HEK293 (cell line): ENCODE data around the gene TRMT112.

Source experiments
- CTCF ChIA-PET: fragments of 350-600 bp; formaldehyde crosslinking; extraction: SDS; loops from one replicate; lab custom pipeline; 2021; ENCODE audit warnings: antibody characterized with exemption; lab: Yijun Ruan, JAX
- POLR2A ChIA-PET: fragments of 300-600 bp; formaldehyde crosslinking; extraction: SDS; loops from one replicate; lab custom pipeline; 2020; ENCODE audit warnings: antibody characterized with exemption, inconsistent platforms; lab: Yijun Ruan, JAX
- H3K27ac ChIP-seq: fragments of 200-500 bp; sonication (Bioruptor generic); 2 replicates; pipeline ENCODE4 v1.5.1; 2014; ENCODE audit warnings: low read depth, low read length, control low read depth, inconsistent platforms; ENCODE audit errors: extremely low read depth
- H3K36me3 ChIP-seq, 2 experiments: fragments of 200-500 bp in 1 of 2; sonication (Bioruptor generic) in 1 of 2; 1 replicate in 1 of 2; 2 replicates in 1 of 2; pipeline ENCODE4 v1.5.1; 2014 to 2017; ENCODE audit warnings: inconsistent platforms in 2 of 2, low read length in 2 of 2; ENCODE audit not compliant: control insufficient read depth in 2 of 2, insufficient read depth in 1 of 2
- H3K4me1 ChIP-seq: fragments of 200-500 bp; sonication (Bioruptor generic); 2 replicates; pipeline ENCODE4 v1.5.1; 2014; ENCODE audit warnings: mild to moderate bottlenecking, low read length, inconsistent platforms; ENCODE audit not compliant: control insufficient read depth, insufficient read depth
- H3K4me3 ChIP-seq: 2 replicates; pipeline ENCODE4 v1.5.1; 2011; ENCODE audit warnings: low read depth, mild to moderate bottlenecking, control low read depth, low read length, moderate library complexity
- H3K9me3 ChIP-seq: fragments of 200-500 bp; sonication (Bioruptor generic); 2 replicates; pipeline ENCODE4 v1.5.1; 2014; ENCODE audit warnings: low read depth, low read length, inconsistent platforms; ENCODE audit not compliant: control insufficient read depth, insufficient read depth
- BCL11A ChIP-seq: fragments of 450-650 bp; formaldehyde crosslinking; IDR thresholded peaks from 2 replicates; pipeline ENCODE4 v1.5.1; 2016; ENCODE audit warnings: low read depth, missing biosample characterization, missing genetic modification characterization
- GLIS2 ChIP-seq: fragments of 450-650 bp; formaldehyde crosslinking; IDR thresholded peaks from 2 replicates; pipeline ENCODE4 v1.5.1; 2016; ENCODE audit warnings: missing biosample characterization, missing genetic modification characterization
- HOXA7 ChIP-seq: sonication (generic); formaldehyde crosslinking; IDR thresholded peaks from 2 replicates; pipeline ENCODE4 v1.8.1; 2022; ENCODE audit warnings: missing genetic modification reagents, borderline replicate concordance
- IKZF3 ChIP-seq: fragments of 450-650 bp; IDR thresholded peaks from 2 replicates; pipeline ENCODE4 v1.5.0; 2018; ENCODE audit warnings: missing biosample characterization, mild to moderate bottlenecking, missing genetic modification characterization, moderate library complexity
- SETDB1 ChIP-seq: IDR thresholded peaks from one replicate; pipeline ENCODE4 v1.6.1; 2017; ENCODE audit warnings: mild to moderate bottlenecking, low read length, moderate library complexity, mixed read lengths; ENCODE audit not compliant: insufficient read length
- ZBTB17 ChIP-seq: fragments of 450-650 bp; formaldehyde crosslinking; IDR thresholded peaks from 2 replicates; pipeline ENCODE4 v1.5.1; 2016; ENCODE audit warnings: missing biosample characterization, missing genetic modification characterization
- ZFP37 ChIP-seq: fragments of 450-650 bp; formaldehyde crosslinking; IDR thresholded peaks from 2 replicates; pipeline ENCODE4 v1.5.1; 2016; ENCODE audit warnings: missing biosample characterization, missing genetic modification characterization
- ZIC2 ChIP-seq: fragments of 450-650 bp; formaldehyde crosslinking; IDR thresholded peaks from 2 replicates; pipeline ENCODE4 v1.5.1; 2016; ENCODE audit warnings: missing biosample characterization, missing genetic modification characterization
- ZNF114 ChIP-seq: fragments of 450-650 bp; formaldehyde crosslinking; IDR thresholded peaks from 2 replicates; pipeline ENCODE4 v1.5.0; 2017; ENCODE audit warnings: missing biosample characterization, missing genetic modification characterization
- ZNF248 ChIP-seq: fragments of 450-650 bp; formaldehyde crosslinking; IDR thresholded peaks from 2 replicates; pipeline ENCODE4 v1.5.1; 2017; ENCODE audit warnings: missing biosample characterization, missing genetic modification characterization
- ZNF292 ChIP-seq: fragments of 450-650 bp; formaldehyde crosslinking; IDR thresholded peaks from 2 replicates; pipeline ENCODE4 v1.5.1; 2016; ENCODE audit warnings: low read depth, missing biosample characterization, missing genetic modification characterization, borderline replicate concordance
- ZNF560 ChIP-seq: fragments of 450-650 bp; formaldehyde crosslinking; IDR thresholded peaks from 2 replicates; pipeline ENCODE4 v1.5.1; 2017; ENCODE audit warnings: missing biosample characterization, missing genetic modification characterization, borderline replicate concordance
- ZNF654 ChIP-seq: fragments of 450-650 bp; formaldehyde crosslinking; IDR thresholded peaks from 2 replicates; pipeline ENCODE4 v1.5.1; 2016; ENCODE audit warnings: low read depth, missing biosample characterization, missing genetic modification characterization
- ZNF677 ChIP-seq: fragments of 450-650 bp; IDR thresholded peaks from 2 replicates; pipeline ENCODE4 v1.5.0; 2018; ENCODE audit warnings: missing biosample characterization, mild to moderate bottlenecking, missing genetic modification characterization, moderate library complexity
- ZSCAN16 ChIP-seq: fragments of 450-650 bp; formaldehyde crosslinking; IDR thresholded peaks from 2 replicates; pipeline ENCODE4 v1.5.1; 2016; ENCODE audit warnings: missing biosample characterization, missing genetic modification characterization
- TF ChIP-seq, protein P1 (sequence below): fragments of 450-650 bp; formaldehyde crosslinking; IDR thresholded peaks from 2 replicates; pipeline ENCODE4 v1.5.1; 2016; ENCODE audit warnings: missing biosample characterization, missing genetic modification characterization
- TF ChIP-seq, protein P2 (sequence below): fragments of 450-650 bp; formaldehyde crosslinking; IDR thresholded peaks from 2 replicates; pipeline ENCODE4 v1.5.1; 2016; ENCODE audit warnings: missing biosample characterization, missing genetic modification characterization
- TF ChIP-seq, protein P3 (sequence below): fragments of 450-650 bp; formaldehyde crosslinking; conservative IDR thresholded peaks from 2 replicates; pipeline ENCODE4 v1.5.1; 2016; ENCODE audit warnings: low read depth, missing biosample characterization, missing genetic modification characterization

The TRMT112 gene

DNA sequence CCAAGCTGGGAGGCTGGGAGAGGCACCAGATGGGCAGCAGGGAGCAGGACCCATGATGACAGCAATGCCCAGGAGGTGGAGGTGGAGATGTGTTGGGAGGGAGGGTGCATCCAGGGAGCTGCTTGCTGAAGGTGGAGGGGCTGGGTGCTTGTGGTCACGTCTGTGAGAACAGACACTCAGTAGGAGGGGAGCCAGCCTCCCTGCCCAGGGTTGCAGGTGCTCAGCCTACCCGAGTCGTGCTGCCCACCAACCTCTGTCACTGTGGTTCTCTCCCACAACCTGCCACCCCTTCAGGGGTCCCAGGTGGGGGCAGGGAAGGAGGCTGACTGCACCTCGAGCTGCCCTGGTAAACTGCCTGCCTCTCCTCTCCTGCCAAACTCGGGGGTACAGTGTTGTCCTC is 6.0 kb upstream of the TRMT112 start:
- no peak overlapping the region for H3K4me3 ChIP-seq
- no peaks in the 10 kb centered on the region for H3K9me3 ChIP-seq
- H3K36me3 ChIP-seq = peaks cover 0 to 38% of the 10 kb centered on the region in 2 experiments; a peak in 1 of 3 replicates
- CTCF ChIA-PET = interaction anchor here (0.6 to 2.9 kb wide), 6 partner anchors 8 to 31 kb away, joined by 3 to 10 read pairs (median 6); no protein-coding TSS in a partner anchor
- H3K27ac ChIP-seq = no peak overlapping the region
- TF ChIP-seq ZNF248 (tag by site-specific recombination) = no peak
- no peak for TF ChIP-seq ZSCAN16 (tag by site-specific recombination)
- TF ChIP-seq ZNF114 = no peak
- TF ChIP-seq, protein P1, sequence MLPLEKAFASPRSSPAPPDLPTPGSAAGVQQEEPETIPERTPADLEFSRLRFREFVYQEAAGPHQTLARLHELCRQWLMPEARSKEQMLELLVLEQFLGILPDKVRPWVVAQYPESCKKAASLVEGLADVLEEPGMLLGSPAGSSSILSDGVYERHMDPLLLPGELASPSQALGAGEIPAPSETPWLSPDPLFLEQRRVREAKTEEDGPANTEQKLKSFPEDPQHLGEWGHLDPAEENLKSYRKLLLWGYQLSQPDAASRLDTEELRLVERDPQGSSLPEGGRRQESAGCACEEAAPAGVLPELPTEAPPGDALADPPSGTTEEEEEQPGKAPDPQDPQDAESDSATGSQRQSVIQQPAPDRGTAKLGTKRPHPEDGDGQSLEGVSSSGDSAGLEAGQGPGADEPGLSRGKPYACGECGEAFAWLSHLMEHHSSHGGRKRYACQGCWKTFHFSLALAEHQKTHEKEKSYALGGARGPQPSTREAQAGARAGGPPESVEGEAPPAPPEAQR (tag by site-specific recombination) = no peak
- TF ChIP-seq, protein P2, sequence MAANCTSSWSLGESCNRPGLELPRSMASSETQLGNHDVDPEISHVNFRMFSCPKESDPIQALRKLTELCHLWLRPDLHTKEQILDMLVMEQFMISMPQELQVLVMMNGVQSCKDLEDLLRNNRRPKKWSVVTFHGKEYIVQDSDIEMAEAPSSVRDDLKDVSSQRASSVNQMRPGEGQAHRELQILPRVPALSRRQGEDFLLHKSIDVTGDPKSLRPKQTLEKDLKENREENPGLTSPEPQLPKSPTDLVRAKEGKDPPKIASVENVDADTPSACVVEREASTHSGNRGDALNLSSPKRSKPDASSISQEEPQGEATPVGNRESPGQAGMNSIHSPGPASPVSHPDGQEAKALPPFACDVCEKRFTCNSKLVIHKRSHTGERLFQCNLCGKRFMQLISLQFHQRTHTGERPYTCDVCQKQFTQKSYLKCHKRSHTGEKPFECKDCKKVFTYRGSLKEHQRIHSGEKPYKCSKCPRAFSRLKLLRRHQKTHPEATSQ = no peak
- no peak for TF ChIP-seq ZNF677 (tag by site-specific recombination)
- TF ChIP-seq SETDB1 = no peak
- TF ChIP-seq ZNF560 = no peak
- no peak for TF ChIP-seq ZFP37 (tag by site-specific recombination)
- TF ChIP-seq, all 188 proteins: peak for 0
- POLR2A ChIA-PET = interaction anchor here (0.8 to 1.2 kb wide), 2 partner anchors 19 to 53 kb away, joined by 4 to 5 read pairs; no protein-coding TSS in a partner anchor
- no peaks in the 10 kb centered on the region for H3K4me1 ChIP-seq

DNA sequence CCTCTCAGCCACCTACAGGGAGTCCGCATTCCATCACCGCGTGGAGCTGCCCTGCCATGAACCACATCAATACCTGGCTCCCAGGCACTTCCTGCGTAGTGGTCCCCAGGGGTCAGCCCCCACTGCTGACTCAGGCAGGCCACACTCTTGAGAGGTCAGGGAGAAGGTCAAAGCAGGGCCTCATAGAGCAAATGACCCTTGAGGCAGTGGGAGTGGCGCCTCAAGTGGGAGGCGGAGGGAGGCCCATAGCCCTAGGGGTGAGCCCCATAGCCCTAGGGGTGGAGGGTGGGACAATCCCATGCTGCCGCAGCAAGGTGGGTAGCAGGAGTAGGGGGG is 5.5 kb upstream of the TRMT112 start:
- H3K4me1 ChIP-seq = no peaks in the 10 kb centered on the region
- no peak overlapping the region for H3K27ac ChIP-seq
- TF ChIP-seq ZNF114 = no peak
- TF ChIP-seq ZIC2 (tag by site-specific recombination) = peak; percentile 80
- no peak for TF ChIP-seq HOXA7 (CRISPR knock-in tag)
- TF ChIP-seq IKZF3 (tag by site-specific recombination) = no peak
- no peak for TF ChIP-seq ZNF292 (tag by site-specific recombination)
- no peak for TF ChIP-seq ZBTB17
- no peak for TF ChIP-seq BCL11A (tag by site-specific recombination)
- TF ChIP-seq, protein P3, sequence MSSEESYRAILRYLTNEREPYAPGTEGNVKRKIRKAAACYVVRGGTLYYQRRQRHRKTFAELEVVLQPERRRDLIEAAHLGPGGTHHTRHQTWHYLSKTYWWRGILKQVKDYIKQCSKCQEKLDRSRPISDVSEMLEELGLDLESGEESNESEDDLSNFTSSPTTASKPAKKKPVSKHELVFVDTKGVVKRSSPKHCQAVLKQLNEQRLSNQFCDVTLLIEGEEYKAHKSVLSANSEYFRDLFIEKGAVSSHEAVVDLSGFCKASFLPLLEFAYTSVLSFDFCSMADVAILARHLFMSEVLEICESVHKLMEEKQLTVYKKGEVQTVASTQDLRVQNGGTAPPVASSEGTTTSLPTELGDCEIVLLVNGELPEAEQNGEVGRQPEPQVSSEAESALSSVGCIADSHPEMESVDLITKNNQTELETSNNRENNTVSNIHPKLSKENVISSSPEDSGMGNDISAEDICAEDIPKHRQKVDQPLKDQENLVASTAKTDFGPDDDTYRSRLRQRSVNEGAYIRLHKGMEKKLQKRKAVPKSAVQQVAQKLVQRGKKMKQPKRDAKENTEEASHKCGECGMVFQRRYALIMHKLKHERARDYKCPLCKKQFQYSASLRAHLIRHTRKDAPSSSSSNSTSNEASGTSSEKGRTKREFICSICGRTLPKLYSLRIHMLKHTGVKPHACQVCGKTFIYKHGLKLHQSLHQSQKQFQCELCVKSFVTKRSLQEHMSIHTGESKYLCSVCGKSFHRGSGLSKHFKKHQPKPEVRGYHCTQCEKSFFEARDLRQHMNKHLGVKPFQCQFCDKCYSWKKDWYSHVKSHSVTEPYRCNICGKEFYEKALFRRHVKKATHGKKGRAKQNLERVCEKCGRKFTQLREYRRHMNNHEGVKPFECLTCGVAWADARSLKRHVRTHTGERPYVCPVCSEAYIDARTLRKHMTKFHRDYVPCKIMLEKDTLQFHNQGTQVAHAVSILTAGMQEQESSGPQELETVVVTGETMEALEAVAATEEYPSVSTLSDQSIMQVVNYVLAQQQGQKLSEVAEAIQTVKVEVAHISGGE (tag by site-specific recombination) = no peak
- TF ChIP-seq ZNF654 (tag by site-specific recombination) = no peak
- TF ChIP-seq GLIS2 (tag by site-specific recombination) = 0 out of 2 replicates have a peak, but pooled peaks have one; percentile 18
- ChIA-PET CTCF (interaction anchor here (0.6 to 2.9 kb wide), 6 partner anchors 9 to 78 kb away, joined by 3 to 10 read pairs (median 4); no protein-coding TSS in a partner anchor), POLR2A (no interaction called here)
- H3K9me3 ChIP-seq = no peaks in the 10 kb centered on the region
- no peak overlapping the region for H3K4me3 ChIP-seq
- peaks cover 0 to 38% of the 10 kb centered on the region in 2 experiments; a peak in 1 of 3 replicates for H3K36me3 ChIP-seq
